ENCODE measurements around the gene LRRC4B. TPM values are rescaled to one million over a fixed set of nuclear protein-coding genes. Genes with fewer than 3 reads are reported as not detected.
"Not testable (repeated sequence)": the region's sequence is repeated elsewhere in the genome, so short reads cannot be mapped to it uniquely, and the experiment has no call there.

The LRRC4B gene
- polyA plus RNA-seq, 4 donors = 1.1 to 5.4 (median 3.2) TPM; not detected in 1

GRCh38 chr19:50473336-50473735 lies 94.9 kb downstream of the LRRC4B start:
- peaks cover 0 to 12% of the 10 kb centered on the region in 2 donors for H3K9me3 ChIP-seq (ENCODE audit: control insufficient read depth in 2 of 2, insufficient read depth in 1 of 2, low read depth in 1 of 2, low read length in 1 of 2)
- not testable (repeated sequence) for H3K4me1 ChIP-seq (ENCODE audit: control insufficient read depth in 3 of 3, insufficient read depth in 2 of 3, low read depth in 1 of 3, low read length in 2 of 3); FAIRE-seq; H3K4me3 ChIP-seq (ENCODE audit: low read depth in 1 of 3, low read length in 3 of 3); H3K27me3 ChIP-seq (ENCODE audit: control insufficient read depth in 3 of 3, insufficient read depth in 3 of 3, low read length in 3 of 3); H3K36me3 ChIP-seq (ENCODE audit: control insufficient read depth in 3 of 3, insufficient read depth in 2 of 3, low read depth in 1 of 3, low read length in 3 of 3); H3K27ac ChIP-seq (ENCODE audit: low read depth in 1 of 3, low read length in 2 of 3); DNase-seq
- WGBS, 3 donors = 48 to 59% (median 55%) methylated on average over 3 of the region's 3 CpGs

DNA sequence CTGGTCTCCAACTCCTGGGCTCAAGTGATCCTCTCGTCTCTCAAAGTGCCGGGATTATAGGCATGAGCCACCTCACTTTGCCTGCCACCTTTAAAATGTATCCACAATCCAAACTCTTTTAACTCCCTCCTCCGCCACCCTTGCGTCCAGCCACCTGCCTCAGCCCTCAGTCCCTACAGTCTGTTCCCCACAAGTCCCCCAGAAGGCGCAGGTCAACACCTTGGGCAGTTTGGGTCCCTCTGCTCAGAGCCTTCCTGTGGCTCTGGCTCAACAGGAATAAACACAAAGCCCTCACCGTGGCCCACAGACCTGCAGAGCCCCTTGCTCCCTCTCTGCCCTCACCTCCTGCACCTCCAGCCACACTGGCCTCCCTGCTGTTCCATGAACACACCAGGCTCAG lies 99.4 kb downstream of the LRRC4B start:
- Histone ChIP-seq H3K36me3 (ENCODE audit: control insufficient read depth in 3 of 3, insufficient read depth in 2 of 3, low read depth in 1 of 3, low read length in 3 of 3) (no peaks in the 10 kb centered on the region), H3K9me3 (ENCODE audit: control insufficient read depth in 2 of 2, insufficient read depth in 1 of 2, low read depth in 1 of 2, low read length in 1 of 2) (no peaks in the 10 kb centered on the region), H3K4me1 (ENCODE audit: control insufficient read depth in 3 of 3, insufficient read depth in 2 of 3, low read depth in 1 of 3, low read length in 2 of 3) (peaks cover 0 to 20% (median 8%) of the 10 kb centered on the region in 3 donors), H3K27me3 (ENCODE audit: control insufficient read depth in 3 of 3, insufficient read depth in 3 of 3, low read length in 3 of 3) (no peaks in the 10 kb centered on the region), H3K27ac (ENCODE audit: low read depth in 1 of 3, low read length in 2 of 3) (no peak overlapping the region), H3K4me3 (ENCODE audit: low read depth in 1 of 3, low read length in 3 of 3) (no peak overlapping the region)
- DNase-seq (no peak), FAIRE-seq (no peak)
- 82 to 91% (median 90%) methylated on average over 6 of the region's 6 CpGs for WGBS, 3 donors

GRCh38 chr19:50467566-50467965 lies 100.7 kb downstream of the LRRC4B start:
- Histone ChIP-seq H3K4me1 (ENCODE audit: control insufficient read depth in 3 of 3, insufficient read depth in 2 of 3, low read depth in 1 of 3, low read length in 2 of 3) (peaks cover 0 to 20% (median 8%) of the 10 kb centered on the region in 3 donors), H3K27me3 (ENCODE audit: control insufficient read depth in 3 of 3, insufficient read depth in 3 of 3, low read length in 3 of 3) (no peaks in the 10 kb centered on the region), H3K9me3 (ENCODE audit: control insufficient read depth in 2 of 2, insufficient read depth in 1 of 2, low read depth in 1 of 2, low read length in 1 of 2) (no peaks in the 10 kb centered on the region), H3K27ac (ENCODE audit: low read depth in 1 of 3, low read length in 2 of 3) (no peak overlapping the region), H3K36me3 (ENCODE audit: control insufficient read depth in 3 of 3, insufficient read depth in 2 of 3, low read depth in 1 of 3, low read length in 3 of 3) (no peaks in the 10 kb centered on the region), H3K4me3 (ENCODE audit: low read depth in 1 of 3, low read length in 3 of 3) (no peak overlapping the region)
- 79 to 84% (median 84%) methylated on average over 18 of the region's 18 CpGs for WGBS, 3 donors
- FAIRE-seq = no peak
- DNase-seq = no peak

Other genes starting within 250 kb of the LRRC4B start
- gene KCNC3, start 239.1 kb downstream of the LRRC4B start, polyA plus RNA-seq = 1 to 10 TPM in 1 of 4 donors, under 1 TPM in 3; 0.22 to 1.6 (median 0.43) TPM
- 1 to 10 TPM; 1.8 to 9.6 (median 5.2) TPM for gene NAPSA, start 202.8 kb downstream of the LRRC4B start, polyA plus RNA-seq
- gene NR1H2, start 192.0 kb downstream of the LRRC4B start, polyA plus RNA-seq = 10 to 100 TPM; 40.4 to 78.4 (median 62.7) TPM
- 10 to 100 TPM; 25.0 to 34.0 (median 30.6) TPM for gene POLD1, start 184.1 kb downstream of the LRRC4B start, polyA plus RNA-seq
- 10 to 100 TPM; 16.6 to 44.3 (median 31.4) TPM for gene SPIB, start 149.5 kb downstream of the LRRC4B start, polyA plus RNA-seq
- under 1 TPM in 2 of 4 donors, not detected in 2; 0.27 to 0.49 TPM for gene MYBPC2, start 135.5 kb downstream of the LRRC4B start, polyA plus RNA-seq
- 100 to 1,000 TPM in 2 of 4 donors, 10 to 100 TPM in 2; 53.7 to 164 (median 116) TPM for gene EMC10, start 91.9 kb downstream of the LRRC4B start, polyA plus RNA-seq
- gene GARIN5A, start 91.6 kb downstream of the LRRC4B start, polyA plus RNA-seq = 1 to 10 TPM in 2 of 4 donors, under 1 TPM in 1, not detected in 1; 0.89 to 3.4 (median 2.1) TPM
- gene JOSD2, start 57.2 kb downstream of the LRRC4B start, polyA plus RNA-seq = 10 to 100 TPM; 21.2 to 97.8 (median 74.1) TPM
- gene ASPDH, start 54.5 kb downstream of the LRRC4B start, polyA plus RNA-seq = 10 to 100 TPM in 2 of 4 donors, 1 to 10 TPM in 1, under 1 TPM in 1; 0.27 to 20.0 (median 11.5) TPM
- under 1 TPM in 2 of 4 donors, not detected in 2; 0.15 to 0.57 TPM for gene SYT3, start 71.4 kb upstream of the LRRC4B start, polyA plus RNA-seq
- under 1 TPM in 1 of 4 donors, not detected in 3; 0.19 TPM for gene C19orf81, start 81.0 kb upstream of the LRRC4B start, polyA plus RNA-seq
- gene SHANK1, start 151.4 kb upstream of the LRRC4B start, polyA plus RNA-seq = 1 to 10 TPM in 1 of 4 donors, under 1 TPM in 2, not detected in 1; under 0.01 to 1.4 (median 0.46) TPM
- gene CLEC11A, start 154.9 kb upstream of the LRRC4B start, polyA plus RNA-seq = 10 to 100 TPM in 1 of 4 donors, 1 to 10 TPM in 2, not detected in 1; 1.4 to 11.4 (median 4.7) TPM
- not detected for gene GPR32, start 202.0 kb upstream of the LRRC4B start, polyA plus RNA-seq
- gene ACP4, start 222.0 kb upstream of the LRRC4B start, polyA plus RNA-seq = under 1 TPM in 1 of 4 donors, not detected in 3; 0.03 TPM

Measured in small intestine (tissue), 7 donors.